Vagina (tissue), 2 donors: Measurements from ENCODE around the gene MMRN2. TPM values are rescaled to one million over a fixed set of nuclear protein-coding genes. Genes with fewer than 3 reads are reported as not detected.

ENCODE experiments used
- DNase-seq, 2 donors: peaks; one replicate each; pipeline ENCODE4 v3.0.0-alpha.2; 2017; ENCODE audit errors: extremely low spot score in 2 of 2
- H3K27ac ChIP-seq: fragments of 200-600 bp; sonication (generic); one replicate; pipeline ENCODE4 v1.5.1; 2019
- H3K27me3 ChIP-seq: fragments of 200-600 bp; sonication (generic); one replicate; pipeline ENCODE4 v1.5.1; 2019
- H3K36me3 ChIP-seq, 2 donors: fragments of 200-600 bp; sonication (generic); one replicate each; pipeline ENCODE4 v1.5.1; 2017 to 2019
- H3K4me1 ChIP-seq: fragments of 200-600 bp; sonication (generic); one replicate; pipeline ENCODE4 v1.5.1; 2019
- H3K4me3 ChIP-seq, 2 donors: fragments of 200-600 bp; sonication (generic); 1 replicate in 1 of 2; 2 replicates in 1 of 2; pipeline ENCODE4 v1.5.1; 2016 to 2019
- H3K9me3 ChIP-seq: fragments of 200-600 bp; sonication (generic); one replicate; pipeline ENCODE4 v1.5.1; 2019
- POLR2A ChIP-seq, 2 donors: fragments of 450-650 bp; IDR thresholded peaks; one replicate each; pipeline ENCODE4 v1.6.1; 2017; ENCODE audit warnings: antibody characterized with exemption in 2 of 2, mild to moderate bottlenecking in 2 of 2, moderate library complexity in 2 of 2
- POLR2AphosphoS5 ChIP-seq, 2 donors: sonication (generic); formaldehyde crosslinking; IDR thresholded peaks; one replicate each; pipeline ENCODE4 v1.9.0; 2017; ENCODE audit warnings: antibody characterized with exemption in 2 of 2, mild to moderate bottlenecking in 2 of 2, low read depth in 1 of 2; ENCODE audit not compliant: insufficient read depth in 1 of 2
- intact Hi-C: fragments of 100-400 bp; cut with DNase I; formaldehyde crosslinking; loops from one replicate; pipeline ENCODE4 v1.15.1; 2023
- total RNA-seq: library from RNA; depleted of rRNA; stranded (reverse); fragments of >200 nt; gene quantifications from one replicate; pipeline ENCODE4 v1.2.3, GENCODE V29; 2016
- TF ChIP-seq, protein P1 (sequence below), 3 experiments: fragments of 450-650 bp in 2 of 3; fragments of 200-600 bp in 1 of 3; sonication (generic) in 1 of 3; IDR thresholded peaks; one replicate each; pipeline ENCODE4 v1.5.1; 2017 to 2019; ENCODE audit warnings: antibody characterized with exemption in 3 of 3, mild to moderate bottlenecking in 2 of 3, moderate library complexity in 2 of 3

MMRN2 gene
- total RNA-seq, 1 donor from 2014 or later: 57.2 TPM

DNA sequence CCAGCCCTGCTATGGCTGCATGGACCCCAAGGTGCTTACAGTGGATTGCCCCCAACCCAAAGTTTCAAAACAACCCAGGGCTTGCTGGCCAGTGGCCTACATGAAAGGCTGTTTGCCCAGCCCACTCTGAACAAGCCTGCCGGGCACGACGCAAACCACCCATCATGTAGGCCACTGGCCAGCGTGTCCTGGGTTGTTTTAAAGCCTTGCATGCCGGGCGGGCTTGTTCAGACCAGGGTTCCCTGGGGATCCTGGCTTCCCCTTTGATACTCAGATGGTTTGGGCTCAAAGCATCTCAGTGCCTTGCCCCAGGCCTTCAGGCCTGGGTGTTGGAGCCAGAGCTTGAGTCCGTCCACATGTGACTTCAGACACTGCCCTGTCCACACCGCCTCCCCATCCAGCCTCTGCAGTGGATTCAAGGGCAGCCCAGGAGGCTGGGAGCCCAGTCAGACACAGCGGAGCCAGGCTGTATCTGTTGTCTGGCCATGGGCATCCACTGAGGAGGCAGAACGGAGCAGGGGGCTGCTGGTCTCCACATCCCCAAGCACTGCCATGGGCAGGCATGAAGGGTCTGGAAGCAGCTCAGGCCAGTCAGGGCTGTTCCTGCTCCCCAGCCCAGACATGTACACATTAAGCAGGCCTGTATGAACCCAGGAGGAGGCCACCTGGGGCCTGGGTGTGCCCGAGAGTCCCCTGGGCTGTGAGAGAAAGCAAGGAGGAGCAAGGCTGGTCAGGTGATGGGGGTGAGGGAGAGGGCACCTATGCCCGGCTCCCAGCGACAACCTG, 6.8 kb upstream of the MMRN2 start:
- TF ChIP-seq POLR2A (IDR thresholded peaks at IDR 0.05): no peak
- TF ChIP-seq, protein P1, sequence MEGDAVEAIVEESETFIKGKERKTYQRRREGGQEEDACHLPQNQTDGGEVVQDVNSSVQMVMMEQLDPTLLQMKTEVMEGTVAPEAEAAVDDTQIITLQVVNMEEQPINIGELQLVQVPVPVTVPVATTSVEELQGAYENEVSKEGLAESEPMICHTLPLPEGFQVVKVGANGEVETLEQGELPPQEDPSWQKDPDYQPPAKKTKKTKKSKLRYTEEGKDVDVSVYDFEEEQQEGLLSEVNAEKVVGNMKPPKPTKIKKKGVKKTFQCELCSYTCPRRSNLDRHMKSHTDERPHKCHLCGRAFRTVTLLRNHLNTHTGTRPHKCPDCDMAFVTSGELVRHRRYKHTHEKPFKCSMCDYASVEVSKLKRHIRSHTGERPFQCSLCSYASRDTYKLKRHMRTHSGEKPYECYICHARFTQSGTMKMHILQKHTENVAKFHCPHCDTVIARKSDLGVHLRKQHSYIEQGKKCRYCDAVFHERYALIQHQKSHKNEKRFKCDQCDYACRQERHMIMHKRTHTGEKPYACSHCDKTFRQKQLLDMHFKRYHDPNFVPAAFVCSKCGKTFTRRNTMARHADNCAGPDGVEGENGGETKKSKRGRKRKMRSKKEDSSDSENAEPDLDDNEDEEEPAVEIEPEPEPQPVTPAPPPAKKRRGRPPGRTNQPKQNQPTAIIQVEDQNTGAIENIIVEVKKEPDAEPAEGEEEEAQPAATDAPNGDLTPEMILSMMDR (IDR thresholded peaks at IDR 0.05): no peak
- TF ChIP-seq POLR2AphosphoS5 (IDR thresholded peaks at IDR 0.05; ENCODE audit: insufficient read depth in 1 of 2, low read depth in 1 of 2): peak in 1 of 2 donors; percentile 25
- no peaks in the 10 kb centered on the region for H3K36me3 ChIP-seq
- no peaks in the 10 kb centered on the region for H3K9me3 ChIP-seq
- H3K4me1 ChIP-seq: peaks cover 65% of the 10 kb centered on the region
- H3K27ac ChIP-seq: peak overlapping the region; percentile 28
- intact Hi-C loops: no loop called here
- H3K27me3 ChIP-seq: no peaks in the 10 kb centered on the region
- peak; percentile 72 to 87 for DNase-seq
- no peak overlapping the region for H3K4me3 ChIP-seq

DNA sequence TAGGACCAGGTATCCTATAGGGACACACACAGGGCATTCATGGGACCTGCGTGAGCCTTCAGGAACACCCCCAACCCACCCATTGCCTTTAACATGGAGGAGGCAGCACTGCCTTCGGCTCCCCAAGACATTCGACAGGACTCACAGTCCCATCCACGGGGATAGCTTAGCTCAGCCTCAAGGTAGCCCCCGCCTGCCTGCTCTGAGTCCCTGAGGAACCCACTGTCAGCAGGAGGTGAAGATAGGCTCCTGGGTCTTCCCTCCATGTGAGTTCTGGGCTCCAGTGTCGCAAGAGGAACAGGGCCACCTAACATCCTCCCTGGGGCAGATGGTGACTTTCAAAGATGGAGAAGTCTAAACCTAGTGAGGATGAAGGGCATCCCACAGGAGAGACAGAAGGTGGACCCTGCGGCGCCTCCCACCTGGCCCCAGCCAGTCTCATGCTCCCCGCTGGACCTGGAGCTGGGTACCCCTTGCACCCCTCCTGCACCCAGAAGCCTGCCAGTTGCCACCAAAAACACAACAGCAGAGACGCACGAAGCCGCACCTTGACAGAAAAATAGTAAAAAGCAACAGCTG, 6.0 kb upstream of the MMRN2 start:
- Histone ChIP-seq H3K4me3 (no peak overlapping the region), H3K27me3 (no peaks in the 10 kb centered on the region), H3K4me1 (peaks cover 68% of the 10 kb centered on the region), H3K9me3 (no peaks in the 10 kb centered on the region), H3K36me3 (no peaks in the 10 kb centered on the region), H3K27ac (no peak overlapping the region)
- intact Hi-C loops: no loop called here
- peak; percentile 84 to 88 for DNase-seq
- TF ChIP-seq POLR2AphosphoS5 (IDR thresholded peaks at IDR 0.05; ENCODE audit: insufficient read depth in 1 of 2, low read depth in 1 of 2) (no peak), POLR2A (IDR thresholded peaks at IDR 0.05) (no peak)
- TF ChIP-seq, protein P1 (IDR thresholded peaks at IDR 0.05): no peak

DNA sequence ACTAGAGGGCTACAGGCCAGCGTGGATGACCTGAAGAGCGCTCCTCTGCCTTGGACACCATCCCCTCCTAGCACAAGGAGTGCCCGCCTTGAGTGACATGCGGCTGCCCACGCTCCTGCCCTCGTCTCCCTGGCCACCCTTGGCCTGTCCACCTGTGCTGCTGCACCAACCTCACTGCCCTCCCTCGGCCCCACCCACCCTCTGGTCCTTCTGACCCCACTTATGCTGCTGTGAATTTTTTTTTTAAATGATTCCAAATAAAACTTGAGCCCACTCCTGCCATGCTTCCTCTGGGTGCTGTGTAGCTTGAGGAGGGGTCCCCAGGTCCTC, 5.5 kb upstream of the MMRN2 start:
- no peaks in the 10 kb centered on the region for H3K9me3 ChIP-seq
- H3K4me3 ChIP-seq: no peak overlapping the region
- no peaks in the 10 kb centered on the region for H3K36me3 ChIP-seq
- no peaks in the 10 kb centered on the region for H3K27me3 ChIP-seq
- no peak overlapping the region for H3K27ac ChIP-seq
- intact Hi-C loops: no loop called here
- TF ChIP-seq, protein P1 (IDR thresholded peaks at IDR 0.05): no peak
- TF ChIP-seq POLR2A (IDR thresholded peaks at IDR 0.05): no peak
- no peak for TF ChIP-seq POLR2AphosphoS5 (IDR thresholded peaks at IDR 0.05; ENCODE audit: insufficient read depth in 1 of 2, low read depth in 1 of 2)
- peak in 1 of 2 donors; percentile 84 for DNase-seq
- peaks cover 69% of the 10 kb centered on the region for H3K4me1 ChIP-seq

DNA sequence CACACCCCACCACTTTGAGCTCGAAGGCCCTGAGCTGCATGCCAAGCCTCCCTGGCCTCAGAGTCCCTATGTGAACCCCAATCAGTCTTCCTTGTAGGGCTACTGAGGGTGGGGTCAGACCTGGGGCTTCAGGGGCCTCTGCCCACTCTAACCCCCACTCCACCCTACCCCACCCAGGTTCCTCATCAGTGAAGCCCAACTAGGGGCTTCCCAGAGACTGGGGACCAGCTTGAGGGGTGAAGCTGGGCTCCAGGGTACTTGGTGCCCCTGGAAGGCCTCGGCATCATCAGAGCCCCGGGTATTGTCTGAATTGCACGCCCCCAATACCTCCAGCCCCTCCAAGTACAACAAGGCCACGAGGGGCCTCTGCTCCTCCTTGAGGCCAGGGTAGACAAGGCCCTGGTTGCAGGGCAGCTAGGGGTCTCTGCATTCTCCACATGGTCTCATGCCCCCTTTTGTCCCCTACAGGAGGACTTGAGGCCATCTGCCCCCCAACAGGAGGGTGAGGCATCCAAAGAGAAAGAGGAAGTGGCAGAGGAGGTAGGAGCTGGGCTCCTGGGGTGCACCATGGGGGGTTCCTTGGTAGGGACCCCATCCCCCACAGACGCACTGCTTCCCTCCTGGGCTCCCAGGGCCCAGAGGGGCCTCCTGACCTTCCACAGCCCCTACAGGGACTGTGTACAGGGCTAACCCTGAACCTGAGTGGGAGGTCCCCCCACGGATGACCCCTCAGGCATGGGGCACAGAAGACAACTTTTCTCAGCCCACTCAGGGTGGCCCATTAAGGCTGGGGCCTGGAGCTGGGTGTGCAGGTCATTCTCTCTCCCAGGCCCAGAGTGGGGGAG, 4.9 kb upstream of the MMRN2 start:
- H3K27ac ChIP-seq: no peak overlapping the region
- peak in 1 of 2 donors; percentile 75 for DNase-seq
- intact Hi-C loops: no loop called here
- no peaks in the 10 kb centered on the region for H3K36me3 ChIP-seq
- TF ChIP-seq, protein P1 (IDR thresholded peaks at IDR 0.05): no peak
- TF ChIP-seq POLR2A (IDR thresholded peaks at IDR 0.05) (no peak), POLR2AphosphoS5 (IDR thresholded peaks at IDR 0.05; ENCODE audit: insufficient read depth in 1 of 2, low read depth in 1 of 2) (no peak)
- no peaks in the 10 kb centered on the region for H3K9me3 ChIP-seq
- peaks cover 69% of the 10 kb centered on the region for H3K4me1 ChIP-seq
- no peaks in the 10 kb centered on the region for H3K27me3 ChIP-seq
- H3K4me3 ChIP-seq: no peak overlapping the region
